NT2/D1 (cell line): ENCODE data around the gene TMEM165.

ENCODE experiments used
- YY1 ChIP-seq: IDR thresholded peaks from 2 replicates; pipeline ENCODE4 v1.6.1; 2011; ENCODE audit not compliant: insufficient read length, insufficient read depth
- ZNF274 ChIP-seq: IDR thresholded peaks from 2 replicates; pipeline ENCODE4 v1.6.1; 2011; ENCODE audit warnings: mild to moderate bottlenecking, low read depth, low read length

DNA sequence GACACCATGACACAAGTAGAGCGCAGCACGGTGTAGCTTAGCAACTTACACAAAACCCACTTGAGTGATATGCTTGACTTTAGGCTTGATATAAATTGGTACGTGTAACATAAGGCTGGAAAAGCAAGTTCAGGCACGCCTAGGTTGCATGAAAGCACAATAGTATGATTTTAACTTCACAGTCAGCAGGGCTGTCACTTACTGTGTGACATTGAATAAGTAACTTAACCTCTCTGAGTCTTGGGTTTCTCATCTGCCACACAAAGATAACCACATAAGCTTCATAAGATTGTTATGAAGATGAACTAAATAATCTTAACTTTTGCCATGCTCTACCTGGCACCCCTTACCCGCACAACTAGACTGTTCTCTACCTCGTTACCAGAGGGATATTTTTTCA lies 40.2 kb upstream of the TMEM165 start:
- TF ChIP-seq YY1 (no peak), ZNF274 (no peak)
